DOHH2 (cell line): Measurements from ENCODE around the gene SDF2L1.

Source experiments
- H3F3A ChIP-seq: fragments of 200-600 bp; sonication (generic), shearing (Covaris generic); 2 replicates; pipeline ENCODE4 v1.6.0; 2016; ENCODE audit warnings: antibody characterized with exemption, mild to moderate bottlenecking; ENCODE audit not compliant: control insufficient read depth, insufficient read depth
- H3K27ac ChIP-seq: fragments of 200-600 bp; sonication (generic); 2 replicates; pipeline ENCODE4 v1.5.1; 2014; ENCODE audit warnings: low read depth, mild to moderate bottlenecking, low read length, moderate library complexity
- H3K27me3 ChIP-seq: fragments of 200-600 bp; sonication (generic); 2 replicates; pipeline ENCODE4 v1.6.1; 2014; ENCODE audit warnings: mild to moderate bottlenecking, low read length, mixed read lengths; ENCODE audit not compliant: control insufficient read depth
- H3K36me3 ChIP-seq: fragments of 200-600 bp; sonication (generic); 2 replicates; pipeline ENCODE4 v1.6.1; 2014; ENCODE audit warnings: mild to moderate bottlenecking, low read length, moderate library complexity, mixed read lengths; ENCODE audit not compliant: control insufficient read depth
- H3K4me1 ChIP-seq: fragments of 200-600 bp; sonication (generic); 2 replicates; pipeline ENCODE4 v1.6.1; 2014; ENCODE audit warnings: mild to moderate bottlenecking, low read length, mixed read lengths; ENCODE audit not compliant: control insufficient read depth
- H3K4me2 ChIP-seq: fragments of 200-600 bp; sonication (generic); 2 replicates; pipeline ENCODE4 v1.6.0; 2014; ENCODE audit warnings: mild to moderate bottlenecking, low read length, moderate library complexity
- H3K4me3 ChIP-seq: fragments of 200-600 bp; sonication (generic); 2 replicates; pipeline ENCODE4 v1.5.1; 2014; ENCODE audit warnings: mild to moderate bottlenecking, low read length, mixed read lengths
- H3K79me2 ChIP-seq: fragments of 200-600 bp; sonication (generic); 2 replicates; pipeline ENCODE4 v1.6.1; 2014; ENCODE audit warnings: mild to moderate bottlenecking, low read length, mixed read lengths; ENCODE audit not compliant: control insufficient read depth
- H3K9me2 ChIP-seq: fragments of 200-600 bp; sonication (generic); replicated peaks from 2 replicates; pipeline ENCODE4 v1.6.1; 2014; ENCODE audit warnings: mild to moderate bottlenecking, low read length, mixed read lengths; ENCODE audit not compliant: control insufficient read depth
- H3K9me3 ChIP-seq: fragments of 200-600 bp; sonication (generic); 2 replicates; pipeline ENCODE4 v1.6.1; 2014; ENCODE audit warnings: antibody characterized with exemption, low read length, mixed read lengths; ENCODE audit not compliant: control insufficient read depth, insufficient read depth
- H4K20me1 ChIP-seq: fragments of 200-600 bp; sonication (generic); 2 replicates; pipeline ENCODE4 v1.6.0; 2014; ENCODE audit warnings: low read depth, mild to moderate bottlenecking, antibody characterized with exemption, low read length, moderate library complexity; ENCODE audit not compliant: control insufficient read depth, insufficient read depth
- CTCF ChIP-seq: fragments of 200-600 bp; sonication (generic); IDR thresholded peaks from one replicate; pipeline ENCODE4 v1.5.1; 2014; ENCODE audit warnings: antibody characterized with exemption, mild to moderate bottlenecking, low read depth, low read length; ENCODE audit not compliant: poor library complexity, severe bottlenecking
- EZH2phosphoT487 ChIP-seq: fragments of 200-600 bp; sonication (generic); IDR thresholded peaks from 2 replicates; pipeline ENCODE4 v1.6.1; 2017; ENCODE audit warnings: borderline replicate concordance, mild to moderate bottlenecking, antibody characterized with exemption, low read length, moderate library complexity, mixed read lengths

SDF2L1 gene

GRCh38 chr22:21684492-21685163 lies 42.5 kb downstream of the SDF2L1 start:
- TF ChIP-seq EZH2phosphoT487 (no peak), CTCF (no peak)
- Histone ChIP-seq H4K20me1 (no peaks in the 10 kb centered on the region), H3F3A (no peaks in the 10 kb centered on the region), H3K27me3 (no peaks in the 10 kb centered on the region), H3K4me2 (no peak overlapping the region), H3K27ac (no peak overlapping the region), H3K9me3 (no peaks in the 10 kb centered on the region), H3K4me1 (no peaks in the 10 kb centered on the region), H3K36me3 (peaks cover 62% of the 10 kb centered on the region), H3K4me3 (no peak overlapping the region), H3K9me2 (no peaks in the 10 kb centered on the region), H3K79me2 (no peaks in the 10 kb centered on the region)

GRCh38 chr22:21685164-21685513 lies 43.0 kb downstream of the SDF2L1 start:
- Histone ChIP-seq H3K36me3 (peaks cover 67% of the 10 kb centered on the region), H3K4me3 (no peak overlapping the region), H4K20me1 (no peaks in the 10 kb centered on the region), H3F3A (no peaks in the 10 kb centered on the region), H3K4me1 (no peaks in the 10 kb centered on the region), H3K9me2 (no peaks in the 10 kb centered on the region), H3K27ac (no peak overlapping the region), H3K79me2 (no peaks in the 10 kb centered on the region), H3K9me3 (no peaks in the 10 kb centered on the region), H3K27me3 (no peaks in the 10 kb centered on the region), H3K4me2 (no peak overlapping the region)
- TF ChIP-seq CTCF (no peak), EZH2phosphoT487 (no peak)

GRCh38 chr22:21686193-21686608 lies 44.1 kb downstream of the SDF2L1 start:
- H3K79me2 ChIP-seq = no peaks in the 10 kb centered on the region
- H3K27ac ChIP-seq = no peak overlapping the region
- H3K4me1 ChIP-seq = no peaks in the 10 kb centered on the region
- TF ChIP-seq CTCF = no peak
- TF ChIP-seq EZH2phosphoT487 = no peak
- no peaks in the 10 kb centered on the region for H3K27me3 ChIP-seq
- H3K4me2 ChIP-seq = no peak overlapping the region
- H3F3A ChIP-seq = no peaks in the 10 kb centered on the region
- peaks cover 70% of the 10 kb centered on the region for H3K36me3 ChIP-seq
- no peaks in the 10 kb centered on the region for H3K9me3 ChIP-seq
- no peaks in the 10 kb centered on the region for H3K9me2 ChIP-seq
- H4K20me1 ChIP-seq = no peaks in the 10 kb centered on the region
- no peak overlapping the region for H3K4me3 ChIP-seq
